GM12891 (cell line): ENCODE data around the gene FCHO1.
"Not testable (repeated sequence)": the region's sequence is repeated elsewhere in the genome, so short reads cannot be mapped to it uniquely, and the experiment has no call there.

ENCODE experiments used
- DNase-seq: peaks from one replicate; pipeline ENCODE4 v3.0.0; 2011; ENCODE audit warnings: low spot score; ENCODE audit not compliant: insufficient read length
- FAIRE-seq: peaks from 2 replicates; lab custom pipeline; 2011; peaks lifted over from hg19 to GRCh38; lab: Jason Lieb, UNC
- PAX5 ChIP-seq: IDR thresholded peaks from 2 replicates; pipeline ENCODE4 v1.6.1; 2011; ENCODE audit warnings: low read length, moderate library complexity, mild to moderate bottlenecking; ENCODE audit not compliant: insufficient read depth, severe bottlenecking
- POLR2A ChIP-seq: IDR thresholded peaks from 2 replicates; pipeline ENCODE4 v1.6.1; 2011; ENCODE audit warnings: low read depth, low read length, control low read depth
- POLR2AphosphoS5 ChIP-seq: IDR thresholded peaks from 2 replicates; pipeline ENCODE4 v1.6.1; 2011; ENCODE audit warnings: low read depth, low read length, control low read depth
- POU2F2 ChIP-seq: IDR thresholded peaks from 2 replicates; pipeline ENCODE4 v1.6.1; 2011; ENCODE audit warnings: low read depth, mild to moderate bottlenecking, control low read depth, low read length, moderate library complexity
- SPI1 ChIP-seq: IDR thresholded peaks from 2 replicates; pipeline ENCODE4 v1.6.1; 2011; ENCODE audit warnings: low read depth, low read length, control low read depth
- TAF1 ChIP-seq: IDR thresholded peaks from 2 replicates; pipeline ENCODE4 v1.6.1; 2011; ENCODE audit warnings: low read depth, low read length, control low read depth

FCHO1 gene

GRCh38 chr19:17762505-17763229 is 11.4 kb downstream of the FCHO1 start:
- TF ChIP-seq POLR2AphosphoS5, result no peak
- TF ChIP-seq TAF1, result no peak
- no peak for TF ChIP-seq POLR2A
- TF ChIP-seq SPI1, result no peak
- no peak for TF ChIP-seq PAX5
- TF ChIP-seq POU2F2, result no peak
- peak; percentile 72 for FAIRE-seq
- no peak for DNase-seq

- FAIRE-seq (peak; percentile 5), DNase-seq (no peak)
- TF ChIP-seq POU2F2, result no peak
These were observed 13.1 kb downstream of the FCHO1 start for GRCh38 chr19:17764348-17764747.

- TF ChIP-seq TAF1 (no peak), POU2F2 (no peak), SPI1 (no peak), POLR2A (no peak), POLR2AphosphoS5 (no peak), PAX5 (no peak)
- DNase-seq (no peak), FAIRE-seq (no peak)
These were observed 13.9 kb downstream of the FCHO1 start for GRCh38 chr19:17765069-17765618.

GRCh38 chr19:17766543-17767131 is 15.4 kb downstream of the FCHO1 start:
- peak; percentile 43 for FAIRE-seq
- TF ChIP-seq TAF1 (no peak), SPI1 (no peak), POU2F2 (no peak), POLR2AphosphoS5 (no peak), POLR2A (no peak), PAX5 (no peak)
- no peak for DNase-seq

- FAIRE-seq (no peak), DNase-seq (no peak)
- no peak for TF ChIP-seq TAF1
- no peak for TF ChIP-seq POU2F2
- TF ChIP-seq POLR2AphosphoS5, result no peak
- no peak for TF ChIP-seq POLR2A
- TF ChIP-seq SPI1, result no peak
- TF ChIP-seq PAX5, result no peak
These were observed 16.3 kb downstream of the FCHO1 start for GRCh38 chr19:17767559-17767958.

GRCh38 chr19:17770613-17771012 is 19.3 kb downstream of the FCHO1 start:
- TF ChIP-seq POLR2A, result no peak
- TF ChIP-seq POLR2AphosphoS5, result no peak
- no peak for TF ChIP-seq PAX5
- TF ChIP-seq SPI1, result no peak
- no peak for TF ChIP-seq TAF1
- TF ChIP-seq POU2F2, result no peak
- FAIRE-seq (no peak), DNase-seq (no peak)

- FAIRE-seq (no peak), DNase-seq (no peak)
- no peak for TF ChIP-seq POLR2AphosphoS5
- TF ChIP-seq PAX5, result no peak
- TF ChIP-seq TAF1, result no peak
- TF ChIP-seq POU2F2, result no peak
- TF ChIP-seq SPI1, result no peak
- no peak for TF ChIP-seq POLR2A
These were observed 20.9 kb downstream of the FCHO1 start for GRCh38 chr19:17772172-17772571.

GRCh38 chr19:17775245-17775927 is 24.1 kb downstream of the FCHO1 start:
- FAIRE-seq (peak; percentile 71), DNase-seq (no peak)
- no peak for TF ChIP-seq SPI1
- TF ChIP-seq POLR2A, result no peak
- no peak for TF ChIP-seq POU2F2
- no peak for TF ChIP-seq POLR2AphosphoS5
- no peak for TF ChIP-seq TAF1
- TF ChIP-seq PAX5, result no peak

GRCh38 chr19:17775991-17776803 is 24.9 kb downstream of the FCHO1 start:
- FAIRE-seq, result peak; percentile 89
- TF ChIP-seq POLR2A (no peak), POU2F2 (peak; percentile 71), PAX5 (peak; percentile 96), SPI1 (no peak), TAF1 (no peak), POLR2AphosphoS5 (no peak)
- peak; percentile 77 for DNase-seq

- not testable (repeated sequence) for FAIRE-seq, DNase-seq
These were observed 26.6 kb downstream of the FCHO1 start for GRCh38 chr19:17777840-17778239.
